ENCODE measurements around the gene SHROOM4.

The SHROOM4 gene

DNA sequence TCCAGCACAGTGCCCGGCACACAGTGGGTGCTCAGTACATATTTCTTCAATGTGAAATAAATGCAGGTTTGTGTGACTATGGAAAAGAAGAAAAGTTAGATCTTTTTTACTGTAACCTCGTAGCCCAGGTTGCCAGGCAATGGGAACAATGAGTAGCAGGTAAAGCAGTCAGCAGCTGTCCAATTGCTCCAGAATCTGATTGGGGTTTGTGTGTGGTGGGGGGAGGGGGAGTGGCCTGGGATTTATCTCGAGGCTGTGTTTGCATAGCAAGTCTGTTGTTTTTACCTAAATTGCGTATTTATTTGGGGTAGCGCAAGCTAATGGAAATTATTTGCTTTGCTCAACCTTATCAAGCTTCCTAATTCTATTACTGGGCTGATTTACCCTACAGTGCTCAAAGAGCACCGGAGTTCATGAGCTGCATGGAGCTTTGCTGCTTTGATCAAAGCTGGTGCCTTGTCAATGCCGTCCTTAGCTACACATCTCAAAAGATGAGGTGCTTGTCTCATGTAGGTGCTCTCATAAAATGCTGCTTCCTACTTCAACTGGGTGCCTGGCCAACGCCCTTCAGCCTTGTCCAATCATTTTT is 198.3 kb downstream of the SHROOM4 start:
- H3K9me3 Mint-ChIP-seq, result no peaks in the 10 kb centered on the region
- no peak overlapping the region for H3K27ac Mint-ChIP-seq
- H3K36me3 Mint-ChIP-seq (ENCODE audit: insufficient read depth), result no peaks in the 10 kb centered on the region
- peaks cover 0 to 5% of the 10 kb centered on the region in 2 donors for H3K27me3 Mint-ChIP-seq
- H3K4me1 Mint-ChIP-seq (ENCODE audit: low read depth in 2 of 2), result no peaks in the 10 kb centered on the region
- no peak overlapping the region for H3K4me3 Mint-ChIP-seq
- no peak for DNase-seq
- ATAC-seq (replicated peaks), result no peak

DNA sequence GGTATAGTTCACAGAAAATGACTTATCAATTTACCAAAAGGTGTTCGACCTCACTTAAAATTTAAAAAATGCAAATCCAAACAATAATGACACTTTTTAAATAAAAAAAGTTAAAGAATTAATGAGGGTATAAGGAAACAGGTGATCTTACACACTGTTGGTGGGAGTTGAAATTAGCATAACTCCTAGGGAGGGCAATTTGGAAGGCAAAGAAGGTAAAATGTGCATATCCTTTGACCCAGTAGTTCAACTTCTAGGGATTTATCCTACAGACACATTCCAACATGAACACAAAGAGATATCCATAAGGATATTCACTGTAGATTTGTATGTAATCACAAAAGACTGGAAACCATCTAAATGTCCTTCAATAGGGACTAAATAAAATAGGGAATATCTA is 199.5 kb downstream of the SHROOM4 start:
- ATAC-seq (replicated peaks) (no peak), DNase-seq (no peak)
- Mint-ChIP-seq H3K4me1 (ENCODE audit: low read depth in 2 of 2) (no peaks in the 10 kb centered on the region), H3K4me3 (no peak overlapping the region), H3K27ac (no peak overlapping the region), H3K9me3 (no peaks in the 10 kb centered on the region), H3K27me3 (peaks cover 0 to 5% of the 10 kb centered on the region in 2 donors), H3K36me3 (ENCODE audit: insufficient read depth) (no peaks in the 10 kb centered on the region)

DNA sequence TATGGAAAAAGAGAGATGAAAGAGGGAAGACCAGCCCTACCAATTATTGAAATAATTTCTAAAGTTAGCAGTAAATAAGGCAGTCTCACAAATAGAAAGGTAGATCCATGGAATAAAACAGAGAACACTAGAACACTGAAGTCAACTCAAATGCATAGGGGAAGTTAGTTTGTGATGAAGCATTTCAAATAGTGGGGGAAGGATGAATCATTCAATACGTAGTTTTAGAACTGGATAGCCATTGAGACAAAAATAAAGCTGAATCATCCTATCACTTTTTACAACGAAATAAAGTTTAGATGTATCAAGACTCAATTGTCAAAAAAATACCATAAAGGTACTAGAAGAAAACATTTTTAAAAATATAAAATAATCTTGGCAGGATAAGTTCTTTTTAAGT is 200.1 kb downstream of the SHROOM4 start:
- H3K9me3 Mint-ChIP-seq, result no peaks in the 10 kb centered on the region
- DNase-seq (no peak), ATAC-seq (replicated peaks) (no peak)
- H3K36me3 Mint-ChIP-seq (ENCODE audit: insufficient read depth), result no peaks in the 10 kb centered on the region
- H3K27ac Mint-ChIP-seq, result no peak overlapping the region
- H3K4me1 Mint-ChIP-seq (ENCODE audit: low read depth in 2 of 2), result no peaks in the 10 kb centered on the region
- no peak overlapping the region for H3K4me3 Mint-ChIP-seq
- peaks cover 0 to 5% of the 10 kb centered on the region in 2 donors for H3K27me3 Mint-ChIP-seq

DNA sequence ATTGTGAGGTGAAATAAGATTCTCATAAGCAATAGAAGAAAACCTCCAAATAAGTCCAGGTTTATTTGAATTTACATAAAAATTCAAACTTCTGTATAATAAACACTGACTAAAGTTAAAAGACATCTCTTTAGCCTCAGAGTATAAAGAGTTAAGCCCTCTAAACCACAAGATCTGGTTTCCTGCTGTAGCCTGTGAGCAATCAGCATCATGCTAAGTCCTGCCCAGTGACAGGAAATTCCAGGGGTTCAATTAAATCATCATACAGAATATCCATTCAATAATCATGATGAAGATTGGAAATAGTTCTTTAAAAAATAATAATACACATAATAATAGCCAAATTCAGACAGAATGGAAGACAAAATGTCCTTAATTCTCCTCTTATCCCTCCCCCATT is 204.2 kb downstream of the SHROOM4 start:
- no peak for ATAC-seq (replicated peaks)
- DNase-seq, result no peak
- Mint-ChIP-seq H3K27ac (no peak overlapping the region), H3K9me3 (no peaks in the 10 kb centered on the region), H3K4me3 (no peak overlapping the region), H3K4me1 (ENCODE audit: low read depth in 2 of 2) (no peaks in the 10 kb centered on the region), H3K36me3 (ENCODE audit: insufficient read depth) (no peaks in the 10 kb centered on the region), H3K27me3 (peaks cover 5 to 6% of the 10 kb centered on the region in 2 donors)

DNA sequence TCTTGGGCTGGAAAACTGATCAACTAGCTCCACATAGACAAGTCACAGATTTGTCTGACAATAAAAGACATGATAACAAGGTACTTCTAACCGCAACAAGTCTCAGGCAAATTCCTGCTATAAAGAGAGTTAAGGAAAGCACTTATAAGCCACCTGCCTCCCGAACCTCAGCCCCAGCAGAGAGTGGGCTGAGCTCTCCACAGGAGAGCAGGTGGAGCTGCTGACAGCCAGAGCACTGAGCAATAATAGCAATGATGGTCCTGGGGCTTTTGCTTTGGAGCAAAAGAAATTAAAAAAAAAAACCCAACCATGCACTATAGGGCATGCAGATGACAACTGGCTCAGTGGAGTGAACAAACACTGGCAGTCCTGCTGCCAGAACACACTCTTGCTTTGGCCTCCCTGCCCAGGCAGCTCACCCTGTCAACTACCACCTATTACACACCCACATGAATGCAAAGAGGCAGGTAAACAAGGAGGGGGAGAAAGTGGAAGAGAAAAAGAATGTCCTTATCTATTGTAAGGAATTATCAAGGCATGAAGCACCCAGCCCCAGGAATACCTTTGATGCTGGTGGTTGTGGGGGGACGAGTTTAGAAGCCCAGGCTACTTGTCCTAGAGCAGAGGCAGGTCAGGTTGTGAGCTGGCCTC is 207.6 kb downstream of the SHROOM4 start:
- no peak for DNase-seq
- H3K27ac Mint-ChIP-seq, result no peak overlapping the region
- peaks cover 0 to 6% of the 10 kb centered on the region in 2 donors for H3K27me3 Mint-ChIP-seq
- H3K9me3 Mint-ChIP-seq, result no peaks in the 10 kb centered on the region
- no peaks in the 10 kb centered on the region for H3K36me3 Mint-ChIP-seq (ENCODE audit: insufficient read depth)
- no peak overlapping the region for H3K4me3 Mint-ChIP-seq
- ATAC-seq (replicated peaks), result no peak
- H3K4me1 Mint-ChIP-seq (ENCODE audit: low read depth in 2 of 2), result no peaks in the 10 kb centered on the region

DNA sequence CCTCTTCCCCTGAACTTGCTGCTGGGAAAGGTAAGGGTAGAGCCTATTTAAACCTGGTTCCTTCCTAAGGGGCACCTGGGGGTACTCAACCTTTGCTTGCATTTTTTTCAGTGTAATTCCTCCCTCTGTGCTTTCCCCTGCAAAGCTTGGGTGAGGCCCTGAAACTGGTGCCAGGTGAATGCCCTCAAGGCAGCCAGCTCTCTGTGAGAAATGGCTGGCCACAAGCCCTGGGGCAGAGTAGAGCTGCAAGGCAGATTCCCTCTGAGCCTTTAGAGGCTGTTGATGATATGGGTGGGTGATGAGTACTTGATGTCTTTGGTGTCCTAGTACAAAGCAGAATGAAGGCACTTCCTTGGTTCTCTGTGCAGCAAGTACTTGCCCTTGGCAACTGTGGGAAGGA is 217.9 kb downstream of the SHROOM4 start:
- no peak overlapping the region for H3K27ac Mint-ChIP-seq
- DNase-seq (no peak), ATAC-seq (replicated peaks) (no peak)
- H3K4me1 Mint-ChIP-seq (ENCODE audit: low read depth in 2 of 2), result no peaks in the 10 kb centered on the region
- no peaks in the 10 kb centered on the region for H3K9me3 Mint-ChIP-seq
- no peaks in the 10 kb centered on the region for H3K27me3 Mint-ChIP-seq
- no peak overlapping the region for H3K4me3 Mint-ChIP-seq
- H3K36me3 Mint-ChIP-seq (ENCODE audit: insufficient read depth), result no peaks in the 10 kb centered on the region

DNA sequence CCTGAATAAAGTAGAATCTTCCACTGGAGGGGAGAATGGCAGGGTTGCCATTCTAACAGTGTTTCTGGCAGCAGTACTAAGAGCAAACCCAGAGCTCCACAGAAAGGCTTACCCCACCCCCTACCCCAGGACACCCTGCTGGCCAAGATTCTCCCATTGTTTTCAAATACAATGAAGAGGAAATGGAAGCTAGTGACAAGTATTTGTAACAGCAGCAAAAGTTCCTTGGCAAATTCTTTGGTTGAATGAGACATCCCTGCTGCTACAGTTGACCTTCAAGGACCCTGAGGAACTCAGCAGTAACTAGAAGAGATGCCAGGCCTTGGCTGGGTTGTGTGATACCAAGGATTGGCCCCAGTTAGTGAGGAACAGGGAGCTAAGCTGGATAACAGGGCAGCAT is 219.2 kb downstream of the SHROOM4 start:
- no peaks in the 10 kb centered on the region for H3K9me3 Mint-ChIP-seq
- H3K4me1 Mint-ChIP-seq (ENCODE audit: low read depth in 2 of 2), result no peaks in the 10 kb centered on the region
- no peak overlapping the region for H3K27ac Mint-ChIP-seq
- H3K4me3 Mint-ChIP-seq, result no peak overlapping the region
- DNase-seq (no peak), ATAC-seq (replicated peaks) (no peak)
- H3K27me3 Mint-ChIP-seq, result no peaks in the 10 kb centered on the region
- H3K36me3 Mint-ChIP-seq (ENCODE audit: insufficient read depth), result no peaks in the 10 kb centered on the region

DNA sequence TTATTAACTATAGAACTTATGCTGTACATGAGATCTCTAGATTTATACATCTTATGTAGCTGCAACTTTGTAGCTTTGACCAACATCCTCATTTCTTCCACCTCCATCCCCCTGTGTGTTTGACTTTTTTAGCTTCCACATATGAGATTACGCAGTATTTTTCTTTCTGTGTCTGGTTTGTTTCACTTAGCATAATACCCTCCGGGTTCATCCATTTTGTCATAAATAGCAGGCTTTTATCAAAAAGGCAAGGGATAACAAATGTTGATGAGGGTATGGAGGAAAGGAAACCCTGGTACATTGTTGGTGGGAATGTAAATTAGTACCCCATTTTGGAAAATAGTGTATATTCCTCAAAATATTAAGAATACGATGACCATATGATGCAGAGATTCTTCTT is 227.0 kb downstream of the SHROOM4 start:
- H3K4me1 Mint-ChIP-seq (ENCODE audit: low read depth in 2 of 2), result no peaks in the 10 kb centered on the region
- no peaks in the 10 kb centered on the region for H3K36me3 Mint-ChIP-seq (ENCODE audit: insufficient read depth)
- H3K27me3 Mint-ChIP-seq, result peaks cover 15 to 17% of the 10 kb centered on the region in 2 donors
- H3K4me3 Mint-ChIP-seq, result no peak overlapping the region
- H3K9me3 Mint-ChIP-seq, result no peaks in the 10 kb centered on the region
- DNase-seq (no peak), ATAC-seq (replicated peaks) (no peak)
- no peak overlapping the region for H3K27ac Mint-ChIP-seq

DNA sequence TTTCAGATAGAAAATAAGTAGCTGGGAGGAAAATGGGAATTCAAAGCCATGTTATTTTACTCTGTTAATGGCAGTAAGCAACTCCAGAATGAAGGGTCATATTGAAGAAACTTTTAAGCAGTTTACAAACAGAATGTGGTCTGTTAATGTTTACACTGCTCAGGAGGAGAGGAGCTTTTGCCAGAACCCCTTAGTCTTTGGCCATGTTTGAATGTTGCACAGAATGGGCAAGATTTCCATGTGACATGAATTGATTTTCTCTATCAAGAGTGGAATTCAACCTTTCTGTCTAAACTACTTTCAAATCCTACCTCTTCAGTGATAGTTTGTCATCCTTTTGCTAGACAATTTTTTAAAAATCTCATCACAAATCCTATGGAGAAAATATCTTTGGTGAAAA is 227.6 kb downstream of the SHROOM4 start:
- Mint-ChIP-seq H3K27ac (no peak overlapping the region), H3K36me3 (ENCODE audit: insufficient read depth) (no peaks in the 10 kb centered on the region), H3K4me1 (ENCODE audit: low read depth in 2 of 2) (no peaks in the 10 kb centered on the region), H3K27me3 (peaks cover 15 to 17% of the 10 kb centered on the region in 2 donors), H3K4me3 (no peak overlapping the region), H3K9me3 (no peaks in the 10 kb centered on the region)
- ATAC-seq (replicated peaks), result no peak
- DNase-seq, result no peak

DNA sequence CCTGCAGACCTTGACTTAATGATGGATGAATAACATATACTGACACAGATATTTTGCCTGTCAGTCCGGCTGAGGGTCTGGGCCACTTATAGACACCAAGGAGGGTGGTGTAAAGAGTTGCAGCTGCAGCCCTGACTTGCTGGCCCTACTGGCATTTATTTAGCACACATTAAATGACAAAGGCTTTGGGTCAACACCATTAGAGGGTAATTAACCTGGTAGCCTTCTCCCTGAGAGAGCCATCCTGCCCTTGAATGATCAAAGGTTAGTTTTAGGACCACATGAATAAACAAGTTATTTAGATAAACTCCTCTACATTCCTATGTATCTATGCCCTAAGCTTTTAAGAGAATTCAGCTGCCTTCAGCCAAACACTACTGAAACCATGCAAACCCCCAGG is 232.6 kb downstream of the SHROOM4 start:
- H3K36me3 Mint-ChIP-seq (ENCODE audit: insufficient read depth), result no peaks in the 10 kb centered on the region
- H3K9me3 Mint-ChIP-seq, result no peaks in the 10 kb centered on the region
- H3K4me3 Mint-ChIP-seq, result no peak overlapping the region
- no peak for DNase-seq
- peaks cover 11 to 23% of the 10 kb centered on the region in 2 donors for H3K27me3 Mint-ChIP-seq
- no peak overlapping the region for H3K27ac Mint-ChIP-seq
- H3K4me1 Mint-ChIP-seq (ENCODE audit: low read depth in 2 of 2), result peaks cover 0 to 4% of the 10 kb centered on the region in 2 donors
- ATAC-seq (replicated peaks), result no peak

DNA sequence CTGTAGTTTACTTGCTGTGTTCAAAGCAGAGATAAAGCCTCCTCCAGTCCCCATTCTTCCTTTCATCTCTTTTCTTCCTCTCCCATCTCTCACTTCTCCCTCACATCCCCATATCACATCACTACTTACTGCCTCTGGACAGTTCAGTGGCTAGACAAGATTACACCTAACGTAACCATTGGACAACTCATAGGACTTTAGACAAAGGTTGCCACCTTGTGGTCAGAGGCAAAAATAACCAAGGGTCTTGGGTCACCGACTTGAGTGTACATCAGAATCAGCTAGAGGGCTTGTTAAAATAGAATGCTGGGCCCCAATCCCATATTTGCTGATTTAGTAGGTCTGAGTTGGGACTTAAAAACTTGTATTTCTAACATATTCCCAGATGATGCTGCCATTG is 234.0 kb downstream of the SHROOM4 start:
- H3K27ac Mint-ChIP-seq, result no peak overlapping the region
- DNase-seq, result peak; percentile 2 to 22 (median 15)
- ATAC-seq (replicated peaks), result no peak
- H3K4me1 Mint-ChIP-seq (ENCODE audit: low read depth in 2 of 2), result peaks cover 0 to 4% of the 10 kb centered on the region in 2 donors
- H3K9me3 Mint-ChIP-seq, result no peaks in the 10 kb centered on the region
- peaks cover 5 to 18% of the 10 kb centered on the region in 2 donors for H3K27me3 Mint-ChIP-seq
- H3K4me3 Mint-ChIP-seq, result no peak overlapping the region
- no peaks in the 10 kb centered on the region for H3K36me3 Mint-ChIP-seq (ENCODE audit: insufficient read depth)

DNA sequence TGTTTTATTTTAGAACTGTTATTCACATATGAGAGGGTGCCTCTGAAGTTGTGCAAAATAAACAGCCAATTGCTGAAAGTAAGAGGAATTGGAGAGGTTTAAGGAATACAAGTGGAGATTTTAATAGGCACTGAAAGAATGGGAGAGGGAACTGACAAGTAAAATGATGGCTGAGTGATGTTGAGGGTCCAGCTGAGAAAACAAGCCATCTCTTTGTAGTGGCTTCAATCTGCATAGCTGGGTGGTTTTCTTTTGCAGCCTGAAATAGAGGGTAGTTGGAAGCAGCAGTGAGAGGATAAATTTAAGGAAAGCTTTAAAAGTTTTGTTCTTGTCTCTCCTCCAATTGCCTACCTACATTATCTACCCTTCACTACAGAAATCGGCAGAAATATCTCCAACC is 236.7 kb downstream of the SHROOM4 start:
- no peak overlapping the region for H3K4me3 Mint-ChIP-seq
- no peak for DNase-seq
- peaks cover 0 to 8% of the 10 kb centered on the region in 2 donors for H3K27me3 Mint-ChIP-seq
- peaks cover 0 to 7% of the 10 kb centered on the region in 2 donors for H3K4me1 Mint-ChIP-seq (ENCODE audit: low read depth in 2 of 2)
- no peaks in the 10 kb centered on the region for H3K9me3 Mint-ChIP-seq
- H3K36me3 Mint-ChIP-seq (ENCODE audit: insufficient read depth), result no peaks in the 10 kb centered on the region
- no peak overlapping the region for H3K27ac Mint-ChIP-seq
- no peak for ATAC-seq (replicated peaks)

DNA sequence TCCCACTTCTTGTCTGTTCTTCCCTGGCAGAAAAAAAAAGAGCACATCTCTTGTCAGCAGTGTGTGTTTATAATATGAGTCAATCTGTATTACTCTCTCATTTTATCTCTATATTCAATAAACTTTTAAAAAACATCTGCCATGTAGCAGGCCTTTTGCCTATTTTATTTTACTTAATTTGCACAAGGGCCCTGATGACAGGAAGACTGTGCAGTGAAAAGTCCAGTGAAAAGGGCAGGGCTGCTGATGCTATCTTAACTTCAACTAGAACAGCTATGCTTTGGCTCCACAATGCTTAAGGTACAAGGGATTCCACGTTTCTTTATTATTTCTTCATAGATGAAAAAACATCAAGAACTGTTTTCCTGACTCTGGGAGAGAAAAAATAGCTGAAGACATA is 246.4 kb downstream of the SHROOM4 start:
- Mint-ChIP-seq H3K9me3 (no peaks in the 10 kb centered on the region), H3K27ac (no peak overlapping the region), H3K4me1 (ENCODE audit: low read depth in 2 of 2) (no peaks in the 10 kb centered on the region), H3K27me3 (no peaks in the 10 kb centered on the region), H3K36me3 (ENCODE audit: insufficient read depth) (no peaks in the 10 kb centered on the region), H3K4me3 (no peak overlapping the region)
- no peak for ATAC-seq (replicated peaks)
- no peak for DNase-seq

DNA sequence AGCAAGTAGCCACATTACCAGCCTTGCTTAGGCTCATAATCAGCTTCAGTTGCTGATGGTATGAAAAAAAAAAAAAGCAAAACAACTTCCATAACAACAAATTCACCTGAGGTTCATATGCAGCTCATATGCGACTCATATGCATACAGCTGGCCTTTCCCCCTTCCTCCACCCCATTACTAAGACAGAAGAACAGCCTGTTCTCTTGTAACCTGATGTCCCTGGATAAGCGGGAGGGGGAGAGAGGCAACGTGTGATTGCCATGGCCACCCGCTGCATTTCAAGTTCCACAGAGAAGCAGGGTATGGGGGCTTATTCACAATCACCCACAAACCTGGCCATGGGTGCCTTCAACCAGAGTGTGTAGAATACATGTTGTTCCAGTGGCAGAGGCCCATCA is 248.3 kb downstream of the SHROOM4 start:
- no peak for DNase-seq
- H3K36me3 Mint-ChIP-seq (ENCODE audit: insufficient read depth), result no peaks in the 10 kb centered on the region
- H3K4me3 Mint-ChIP-seq, result no peak overlapping the region
- H3K4me1 Mint-ChIP-seq (ENCODE audit: low read depth in 2 of 2), result no peaks in the 10 kb centered on the region
- no peak for ATAC-seq (replicated peaks)
- H3K9me3 Mint-ChIP-seq, result no peaks in the 10 kb centered on the region
- H3K27ac Mint-ChIP-seq, result no peak overlapping the region
- no peaks in the 10 kb centered on the region for H3K27me3 Mint-ChIP-seq
